CD4-positive, alpha-beta T cell treated with Interleukin-17A for 1 hour (primary cell): Measurements from ENCODE around the gene EHBP1.
"Not testable (repeated sequence)": the region's sequence is repeated elsewhere in the genome, so short reads cannot be mapped to it uniquely, and the experiment has no call there.

ENCODE experiments used
- DNase-seq: peaks from one replicate; pipeline ENCODE4 v3.0.0-alpha.2; 2020

Gene EHBP1

GRCh38 chr2:63054841-63055225 lies 349.3 kb downstream of the EHBP1 start:
- DNase-seq: no peak

- no peak for DNase-seq
These were observed 350.0 kb downstream of the EHBP1 start for GRCh38 chr2:63055226-63056106.

- DNase-seq: no peak
These were observed 350.9 kb downstream of the EHBP1 start for GRCh38 chr2:63056107-63057050.

GRCh38 chr2:63057249-63058143 lies 352.0 kb downstream of the EHBP1 start:
- no peak for DNase-seq

GRCh38 chr2:63058144-63058920 lies 352.8 kb downstream of the EHBP1 start:
- no peak for DNase-seq

- no peak for DNase-seq
These were observed 353.6 kb downstream of the EHBP1 start for GRCh38 chr2:63058921-63059792.

- DNase-seq: no peak
These were observed 354.4 kb downstream of the EHBP1 start for GRCh38 chr2:63059793-63060471.

- no peak for DNase-seq
These were observed 355.0 kb downstream of the EHBP1 start for GRCh38 chr2:63060472-63060991.

- no peak for DNase-seq
These were observed 358.7 kb downstream of the EHBP1 start for GRCh38 chr2:63064197-63064596.

- no peak for DNase-seq
These were observed 359.1 kb downstream of the EHBP1 start for GRCh38 chr2:63064661-63065060.

- no peak for DNase-seq
These were observed 360.8 kb downstream of the EHBP1 start for GRCh38 chr2:63066265-63066664.

GRCh38 chr2:63066838-63067237 lies 361.3 kb downstream of the EHBP1 start:
- no peak for DNase-seq

- no peak for DNase-seq
These were observed 366.2 kb downstream of the EHBP1 start for GRCh38 chr2:63071664-63072063.

- no peak for DNase-seq
These were observed 368.5 kb downstream of the EHBP1 start for GRCh38 chr2:63073994-63074393.

- DNase-seq: not testable (repeated sequence)
These were observed 368.9 kb downstream of the EHBP1 start for GRCh38 chr2:63074399-63074798.

- no peak for DNase-seq
These were observed 373.5 kb downstream of the EHBP1 start for GRCh38 chr2:63078852-63079606.

GRCh38 chr2:63081404-63081803 lies 375.9 kb downstream of the EHBP1 start:
- no peak for DNase-seq

GRCh38 chr2:63086687-63087086 lies 381.2 kb downstream of the EHBP1 start:
- no peak for DNase-seq

GRCh38 chr2:63092401-63092800 lies 386.9 kb downstream of the EHBP1 start:
- DNase-seq: no peak
